C4-2B (cell line): Measurements from ENCODE around the gene ZDHHC14.

Experiments used
- CTCF ChIP-seq: fragments of 450-650 bp; conservative IDR thresholded peaks from 2 replicates; pipeline ENCODE4 v1.5.1; 2017; ENCODE audit warnings: mild to moderate bottlenecking
- ZFX ChIP-seq: fragments of 450-650 bp; IDR thresholded peaks from 2 replicates; pipeline ENCODE4 v1.6.1; 2017

DNA sequence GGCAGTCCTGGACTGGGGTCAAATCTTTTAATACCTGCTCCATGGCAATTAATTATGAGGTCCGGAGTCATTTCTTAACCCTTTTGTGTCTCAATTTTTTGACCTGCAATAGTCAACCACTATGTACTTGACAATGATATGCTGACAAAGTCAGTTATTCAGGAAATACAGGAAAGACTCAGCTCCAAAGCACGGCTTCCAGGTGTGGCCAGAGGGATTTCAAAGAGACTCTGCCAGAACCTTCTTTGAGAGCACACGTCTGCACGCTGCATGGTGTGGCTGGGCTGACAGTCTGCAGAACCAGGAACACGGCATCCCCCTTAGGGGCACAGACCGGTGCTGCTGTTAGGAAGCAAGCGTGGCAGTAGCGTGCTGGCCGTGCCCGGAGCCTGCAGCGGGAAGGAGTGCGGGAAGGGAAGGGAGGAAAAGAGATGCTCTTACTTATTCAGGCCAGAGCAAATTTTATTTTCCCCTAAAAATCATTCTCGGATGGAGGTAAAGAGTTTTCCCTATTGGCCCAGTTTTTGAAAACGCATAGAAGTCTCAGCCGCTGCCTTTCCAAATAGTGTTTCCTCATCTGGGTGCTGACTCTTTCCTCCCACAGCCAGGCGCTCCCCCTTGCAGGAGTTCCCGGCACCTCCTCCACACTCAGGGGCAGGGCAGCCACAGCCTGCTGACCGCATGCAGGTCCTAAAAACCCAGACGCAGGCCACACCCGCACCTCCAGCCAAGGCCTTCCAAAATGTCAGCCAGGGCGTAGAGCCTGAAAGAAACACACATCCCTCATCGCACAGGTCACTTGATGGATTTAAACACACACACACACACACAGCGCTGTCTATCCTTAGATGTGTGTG lies 254.6 kb downstream of the ZDHHC14 start:
- no peak for TF ChIP-seq CTCF
- no peak for TF ChIP-seq ZFX
